NCI-H446 treated with DMSO at 0.1 percent for 48 hours (cell line): ENCODE results near the gene GRPEL2.
"Not testable (repeated sequence)": the region's sequence is repeated elsewhere in the genome, so short reads cannot be mapped to it uniquely, and the experiment has no call there.

ENCODE experiments used
- DNase-seq: peaks from one replicate; lab custom pipeline; 2025; lab: John Stamatoyannopoulos, UW

The GRPEL2 gene

GRCh38 chr5:149376711-149377447, 31.6 kb downstream of the GRPEL2 start:
- no peak for DNase-seq

- DNase-seq = no peak
Observed at GRCh38 chr5:149378241-149378820, 33.0 kb downstream of the GRPEL2 start.

- no peak for DNase-seq
Observed at GRCh38 chr5:149379177-149379761, 34.0 kb downstream of the GRPEL2 start, which contains the start of gene IL17B. IL17B (minus strand) TSS chr5:149379292; CDS start chr5:149379225, 67 bp downstream.

- no peak for DNase-seq
Observed at GRCh38 chr5:149379818-149380374, 34.6 kb downstream of the GRPEL2 start.

GRCh38 chr5:149380466-149381121, 35.3 kb downstream of the GRPEL2 start:
- no peak for DNase-seq

- no peak for DNase-seq
Observed at GRCh38 chr5:149381261-149381985, 36.1 kb downstream of the GRPEL2 start.

- DNase-seq = no peak
Observed at GRCh38 chr5:149381986-149382338, 36.7 kb downstream of the GRPEL2 start.

- DNase-seq = no peak
Observed at GRCh38 chr5:149382517-149383220, 37.4 kb downstream of the GRPEL2 start.

- DNase-seq = no peak
Observed at GRCh38 chr5:149383399-149383798, 38.1 kb downstream of the GRPEL2 start.

GRCh38 chr5:149386166-149386565, 40.9 kb downstream of the GRPEL2 start:
- no peak for DNase-seq

- DNase-seq = no peak
Observed at GRCh38 chr5:149387081-149387631, 41.9 kb downstream of the GRPEL2 start.

GRCh38 chr5:149387982-149388381, 42.7 kb downstream of the GRPEL2 start:
- no peak for DNase-seq

GRCh38 chr5:149388498-149389190, 43.3 kb downstream of the GRPEL2 start:
- DNase-seq = no peak

GRCh38 chr5:149389552-149390495, 44.5 kb downstream of the GRPEL2 start:
- DNase-seq = no peak

- DNase-seq = not testable (repeated sequence)
Observed at GRCh38 chr5:149391076-149391475, 45.8 kb downstream of the GRPEL2 start.

GRCh38 chr5:149391524-149391923, 46.2 kb downstream of the GRPEL2 start:
- DNase-seq = no peak

GRCh38 chr5:149392718-149393117, 47.4 kb downstream of the GRPEL2 start:
- DNase-seq = no peak

GRCh38 chr5:149394996-149395395, 49.7 kb downstream of the GRPEL2 start:
- not testable (repeated sequence) for DNase-seq

GRCh38 chr5:149397530-149397929, 52.2 kb downstream of the GRPEL2 start:
- no peak for DNase-seq
